ENCODE data around the gene EPAS1.

The EPAS1 gene

GRCh38 chr2:46380038-46380940 lies 83.1 kb downstream of the EPAS1 start:
- TF ChIP-seq CTCF (conservative IDR thresholded peaks at IDR 0.05; ENCODE audit: low read depth, low read length), result no peak

GRCh38 chr2:46381263-46381849 lies 84.1 kb downstream of the EPAS1 start:
- no peak for TF ChIP-seq CTCF (conservative IDR thresholded peaks at IDR 0.05; ENCODE audit: low read depth, low read length)
- no peak overlapping the region for H3K4me3 ChIP-seq (ENCODE audit: low read depth, low read length)
- DNase-seq (ENCODE audit: low read depth), result peak; percentile 38

More at GRCh38 chr2:46380038-46380940, 83.1 kb downstream of the EPAS1 start:
- H3K4me3 ChIP-seq (ENCODE audit: low read depth, low read length), result no peak overlapping the region
- DNase-seq (ENCODE audit: low read depth), result no peak

GRCh38 chr2:46381871-46382270 lies 84.7 kb downstream of the EPAS1 start:
- no peak overlapping the region for H3K4me3 ChIP-seq (ENCODE audit: low read depth, low read length)
- TF ChIP-seq CTCF (conservative IDR thresholded peaks at IDR 0.05; ENCODE audit: low read depth, low read length), result no peak
- DNase-seq (ENCODE audit: low read depth), result no peak

- TF ChIP-seq CTCF (conservative IDR thresholded peaks at IDR 0.05; ENCODE audit: low read depth, low read length), result no peak
- no peak overlapping the region for H3K4me3 ChIP-seq (ENCODE audit: low read depth, low read length)
- DNase-seq (ENCODE audit: low read depth), result no peak
These were observed 85.3 kb downstream of the EPAS1 start for GRCh38 chr2:46382331-46383112.

- no peak for TF ChIP-seq CTCF (conservative IDR thresholded peaks at IDR 0.05; ENCODE audit: low read depth, low read length)
- DNase-seq (ENCODE audit: low read depth), result no peak
These were observed 85.8 kb downstream of the EPAS1 start for GRCh38 chr2:46383113-46383395.

GRCh38 chr2:46383784-46384456 lies 86.7 kb downstream of the EPAS1 start:
- TF ChIP-seq CTCF (conservative IDR thresholded peaks at IDR 0.05; ENCODE audit: low read depth, low read length), result no peak
- H3K4me3 ChIP-seq (ENCODE audit: low read depth, low read length), result no peak overlapping the region
- no peak for DNase-seq (ENCODE audit: low read depth)

More at GRCh38 chr2:46383113-46383395, 85.8 kb downstream of the EPAS1 start:
- H3K4me3 ChIP-seq (ENCODE audit: low read depth, low read length), result no peak overlapping the region
